ENCODE results near the gene UBE2M. TPM values are rescaled to one million over a fixed set of nuclear protein-coding genes. Genes with fewer than 3 reads are reported as not detected.

UBE2M gene
- total RNA-seq, 1 experiment from 2014 or later, result 133 TPM

GRCh38 chr19:58513694-58514563, 44.5 kb downstream of the UBE2M start:
- BruUV-seq (replicated peaks), result no TSS peak

GRCh38 chr19:58513213-58513693, 45.2 kb downstream of the UBE2M start:
- CTCF ChIA-PET, result interaction anchor here (1.2 kb wide), 1 partner anchor 31 kb away, joined by 3 read pairs; the partner anchor contains the start of gene TRIM28
- H3K27me3 Mint-ChIP-seq (ENCODE audit: insufficient read depth, unreplicated experiment), result no peaks in the 10 kb centered on the region
- H3K4me1 ChIP-seq, result peaks cover 2% of the 10 kb centered on the region
- no peak overlapping the region for H3K4me3 ChIP-seq (ENCODE audit: low read depth, low read length)
- TF ChIP-seq CTCF (IDR thresholded peaks at IDR 0.05; ENCODE audit: insufficient read depth in 1 of 2, low read depth in 1 of 2, low read length in 1 of 2, severe bottlenecking in 1 of 2, unreplicated experiment in 1 of 2), result no peak
- intact Hi-C loops (cut with micrococcal nuclease; ENCODE audit: unreplicated experiment), result no loop called here
- H3K36me3 ChIP-seq (ENCODE audit: control insufficient read depth, insufficient read depth, low read length), result peaks cover 3% of the 10 kb centered on the region; the same call in 1 of the 2 replicates
- peaks cover 2% of the 10 kb centered on the region for H3K9me3 Mint-ChIP-seq (ENCODE audit: unreplicated experiment)
- H3K9me3 ChIP-seq, result peaks cover 3% of the 10 kb centered on the region; the same call in 1 of the 2 replicates
- H3K27me3 ChIP-seq (replicated peaks; ENCODE audit: control insufficient read depth, insufficient read depth, low read length), result no peaks in the 10 kb centered on the region
- BruUV-seq (replicated peaks), result no TSS peak
- peaks cover 49% of the 10 kb centered on the region for H3K36me3 Mint-ChIP-seq (ENCODE audit: insufficient read depth, unreplicated experiment)
- H3K27ac Mint-ChIP-seq (ENCODE audit: unreplicated experiment), result no peak overlapping the region
- POLR2A ChIA-PET, result no interaction called here
- H3K4me1 Mint-ChIP-seq (ENCODE audit: low read depth, unreplicated experiment), result peaks cover 12% of the 10 kb centered on the region
- H3K4me3 Mint-ChIP-seq (ENCODE audit: unreplicated experiment), result peak overlapping the region; percentile 50
- no peak for DNase-seq

More at GRCh38 chr19:58513694-58514563, 44.5 kb downstream of the UBE2M start:
- H3K9me3 Mint-ChIP-seq (ENCODE audit: unreplicated experiment), result no peaks in the 10 kb centered on the region
- Histone ChIP-seq H3K36me3 (ENCODE audit: control insufficient read depth, insufficient read depth, low read length) (peaks cover 3% of the 10 kb centered on the region; the same call in 1 of the 2 replicates), H3K4me1 (peaks cover 6% of the 10 kb centered on the region), H3K4me3 (ENCODE audit: low read depth, low read length) (peak overlapping the region; percentile 2), H3K27me3 (replicated peaks; ENCODE audit: control insufficient read depth, insufficient read depth, low read length) (no peaks in the 10 kb centered on the region), H3K9me3 (no peaks in the 10 kb centered on the region)
- CTCF ChIA-PET, result interaction anchor here (1.2 kb wide), 1 partner anchor 30 kb away, joined by 3 read pairs; the partner anchor contains the start of gene TRIM28
- peak in 1 of 2 experiments; percentile 50 for DNase-seq
- H3K4me1 Mint-ChIP-seq (ENCODE audit: low read depth, unreplicated experiment), result peaks cover 18% of the 10 kb centered on the region
- peak overlapping the region; percentile 50 for H3K4me3 Mint-ChIP-seq (ENCODE audit: unreplicated experiment)
- no peaks in the 10 kb centered on the region for H3K27me3 Mint-ChIP-seq (ENCODE audit: insufficient read depth, unreplicated experiment)
- no peak overlapping the region for H3K27ac Mint-ChIP-seq (ENCODE audit: unreplicated experiment)
- intact Hi-C loops (cut with micrococcal nuclease; ENCODE audit: unreplicated experiment), result no loop called here
- POLR2A ChIA-PET, result no interaction called here
- peak in 1 of 2 experiments; percentile 21 for TF ChIP-seq CTCF (IDR thresholded peaks at IDR 0.05; ENCODE audit: insufficient read depth in 1 of 2, low read depth in 1 of 2, low read length in 1 of 2, severe bottlenecking in 1 of 2, unreplicated experiment in 1 of 2)
- peaks cover 53% of the 10 kb centered on the region for H3K36me3 Mint-ChIP-seq (ENCODE audit: insufficient read depth, unreplicated experiment)

- TF ChIP-seq CTCF (IDR thresholded peaks at IDR 0.05; ENCODE audit: insufficient read depth in 1 of 2, low read depth in 1 of 2, low read length in 1 of 2, severe bottlenecking in 1 of 2, unreplicated experiment in 1 of 2), result no peak
- Mint-ChIP-seq H3K36me3 (ENCODE audit: insufficient read depth, unreplicated experiment) (peaks cover 50% of the 10 kb centered on the region), H3K4me3 (ENCODE audit: unreplicated experiment) (no peak within 1 kb of the TSS), H3K27me3 (ENCODE audit: insufficient read depth, unreplicated experiment) (no peaks in the 10 kb centered on the region), H3K9me3 (ENCODE audit: unreplicated experiment) (peaks cover 12% of the 10 kb centered on the region), H3K4me1 (ENCODE audit: low read depth, unreplicated experiment) (peaks cover 7% of the 10 kb centered on the region), H3K27ac (ENCODE audit: unreplicated experiment) (peak within 1 kb of the TSS; percentile 42)
- POLR2A ChIA-PET, result no interaction called here
- DNase-seq, result no peak
- no peak within 1 kb of the TSS for H3K4me3 ChIP-seq (ENCODE audit: low read depth, low read length)
- no peaks in the 10 kb centered on the region for H3K36me3 ChIP-seq (ENCODE audit: control insufficient read depth, insufficient read depth, low read length)
- H3K9me3 ChIP-seq, result peaks cover 9% of the 10 kb centered on the region; the same call in 1 of the 2 replicates
- H3K27me3 ChIP-seq (replicated peaks; ENCODE audit: control insufficient read depth, insufficient read depth, low read length), result no peaks in the 10 kb centered on the region
- BruUV-seq (replicated peaks), result no TSS peak
- CTCF ChIA-PET, result no interaction called here
- intact Hi-C loops (cut with micrococcal nuclease; ENCODE audit: unreplicated experiment), result no loop called here
- H3K4me1 ChIP-seq, result no peaks in the 10 kb centered on the region
Observed at GRCh38 chr19:58511353-58512208, 46.8 kb downstream of the UBE2M start, which contains the start of gene SLC27A5. Gene SLC27A5 (minus strand): TSS chr19:58511992. CDS start chr19:58511955, 37 bp downstream.

Data from Caco-2 (cell line).